SHP77 (cell line): Measurements from ENCODE around the gene OR4D2.
A peak's percentile ranks its signal among the peaks of the same experiment; 100 is the strongest.

Experiments used
- DNase-seq, 2 experiments: peaks; one replicate each; lab custom pipeline; 2025; lab: John Stamatoyannopoulos, UW

OR4D2 gene

DNA sequence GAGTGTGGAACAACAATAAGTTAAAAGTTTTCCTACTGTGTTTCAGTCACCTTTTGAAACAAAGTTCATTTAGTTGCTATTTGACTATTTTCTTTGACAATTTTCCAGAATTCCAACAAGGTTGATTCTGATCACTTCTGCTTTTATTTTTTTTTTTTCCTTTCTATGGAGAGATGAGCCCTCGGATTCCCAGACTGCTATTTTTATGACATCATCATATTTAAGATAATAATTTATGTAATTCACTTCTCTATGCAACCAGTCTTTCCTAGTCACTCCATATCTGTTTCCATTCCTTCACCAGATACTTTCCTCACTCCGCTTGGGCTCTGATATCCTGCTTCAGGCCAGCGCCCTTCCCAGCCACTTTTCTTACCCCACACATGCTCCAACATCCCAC, 8.1 kb downstream of the OR4D2 start:
- DNase-seq: no peak

GRCh38 chr17:58176200-58176599, 9.4 kb downstream of the OR4D2 start:
- DNase-seq: no peak

- DNase-seq: no peak
Measured at GRCh38 chr17:58181796-58182195, 15.0 kb downstream of the OR4D2 start.

- DNase-seq: no peak
Measured at GRCh38 chr17:58183514-58183913, 16.7 kb downstream of the OR4D2 start.

DNA sequence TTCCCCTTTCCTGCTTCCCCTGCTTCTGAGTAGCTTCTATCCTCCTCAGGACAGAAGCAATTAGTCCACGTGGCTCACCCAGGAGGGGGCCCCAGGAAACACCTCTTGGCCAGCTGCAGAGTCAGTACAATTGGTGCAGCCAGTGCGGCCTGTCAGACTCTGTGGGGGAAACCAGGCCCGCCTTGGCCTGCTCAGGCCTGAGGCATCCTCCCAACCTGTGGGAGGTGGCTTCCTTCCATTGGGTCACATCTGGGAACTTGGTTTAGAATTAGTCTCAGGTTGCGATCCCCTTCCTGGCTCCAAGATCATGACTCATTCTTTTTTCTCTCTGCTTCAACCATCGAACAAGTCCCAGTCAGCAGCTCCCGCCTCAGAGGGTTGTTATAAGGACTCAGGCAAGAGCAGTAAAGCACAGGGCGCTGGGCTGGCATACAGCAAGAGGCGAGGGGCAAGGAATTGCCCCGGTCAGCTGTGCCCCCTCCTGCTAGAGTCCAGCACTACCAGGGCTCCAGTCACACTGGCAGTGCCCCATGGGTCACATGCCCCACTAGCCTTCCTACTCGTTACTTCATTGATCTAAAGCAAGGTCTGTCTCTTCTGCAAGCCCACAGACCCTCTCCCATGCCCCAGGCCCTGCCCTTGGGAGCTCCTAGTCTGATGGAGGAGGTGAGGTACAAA, 17.7 kb downstream of the OR4D2 start:
- DNase-seq: no peak

DNA sequence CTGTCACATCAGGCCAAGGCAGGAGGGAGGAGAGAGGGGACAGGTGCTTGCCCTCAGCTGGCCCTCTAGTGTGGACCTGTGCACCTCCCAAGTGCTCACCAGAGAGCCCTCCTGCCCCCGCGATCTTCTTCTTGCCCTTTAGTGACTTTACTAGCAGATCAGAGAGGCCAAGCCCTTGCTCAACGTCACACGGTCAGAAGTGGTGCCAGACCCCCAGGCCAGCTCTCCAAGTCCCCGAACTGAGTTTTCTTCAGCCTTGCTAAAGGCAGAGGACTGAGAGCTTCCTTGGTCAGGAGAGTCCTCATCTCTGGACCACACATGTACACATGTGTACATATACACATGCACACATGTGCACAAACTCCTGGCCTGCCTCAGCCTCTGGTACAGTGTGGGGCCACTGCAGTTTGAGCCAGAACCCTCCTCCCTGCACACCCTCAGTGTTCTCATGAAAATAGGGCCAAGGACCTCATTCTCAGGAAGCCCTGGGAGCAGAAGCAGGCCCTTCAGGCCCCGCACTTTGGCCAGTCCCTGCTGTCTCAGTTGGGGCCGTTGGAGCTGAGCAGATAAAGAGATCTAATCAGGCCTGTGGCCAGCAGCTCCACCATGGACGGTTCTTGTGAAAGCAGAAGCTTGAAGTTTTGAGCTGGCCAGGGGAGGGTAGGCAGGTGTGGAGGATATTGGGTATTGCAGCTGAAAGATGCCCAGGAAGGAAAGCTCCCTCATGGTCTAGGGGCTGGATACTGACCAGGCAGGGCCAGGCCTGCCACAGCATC, 18.4 kb downstream of the OR4D2 start:
- no peak for DNase-seq

- no peak for DNase-seq
Measured at GRCh38 chr17:58186591-58186990, 19.8 kb downstream of the OR4D2 start.

- DNase-seq: no peak
Measured at GRCh38 chr17:58187063-58187462, 20.3 kb downstream of the OR4D2 start.

GRCh38 chr17:58187675-58188074, 20.9 kb downstream of the OR4D2 start:
- DNase-seq: no peak

- DNase-seq: no peak
Measured at GRCh38 chr17:58189436-58190146, 22.8 kb downstream of the OR4D2 start.

DNA sequence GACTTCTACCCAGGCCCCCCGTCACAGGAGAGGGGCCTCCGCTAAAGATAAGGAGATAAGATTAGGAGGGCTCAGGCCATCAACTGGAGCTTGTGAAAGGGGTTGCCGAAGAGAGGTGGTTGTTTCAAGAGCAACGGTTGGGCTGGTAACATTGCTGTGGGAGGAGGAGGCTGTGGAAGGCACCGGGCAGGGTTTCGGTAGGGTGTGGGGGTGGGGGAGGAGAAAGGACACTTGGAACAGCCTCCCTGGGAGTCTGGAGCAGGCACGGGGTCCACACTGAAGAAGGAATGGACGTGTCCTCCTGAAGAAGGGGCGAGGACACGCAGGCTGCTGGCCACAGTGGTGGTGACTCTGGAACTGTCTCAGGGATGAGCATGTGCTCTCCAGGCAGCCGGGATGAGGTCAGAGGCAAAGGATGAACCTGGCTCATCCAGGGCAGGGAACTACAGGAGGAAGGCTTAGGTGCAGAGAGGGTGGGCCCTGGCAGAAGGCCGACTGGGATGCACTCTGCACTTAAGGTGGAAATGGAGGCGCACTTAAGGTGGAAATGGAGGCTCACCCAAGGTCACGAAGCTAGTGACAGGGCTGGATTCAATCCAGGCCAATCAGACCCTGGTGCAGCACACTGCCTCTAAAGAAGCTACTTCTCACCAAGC, 24.6 kb downstream of the OR4D2 start:
- DNase-seq: no peak

GRCh38 chr17:58192612-58193011, 25.8 kb downstream of the OR4D2 start, which contains the start of gene EPX:
TSS of gene EPX (plus strand) at chr17:58192726. CDS start at chr17:58192847, 121 bp downstream.
- DNase-seq: no peak

GRCh38 chr17:58193641-58194255, 27.0 kb downstream of the OR4D2 start:
- DNase-seq: no peak

GRCh38 chr17:58195518-58196123, 28.8 kb downstream of the OR4D2 start:
- DNase-seq: no peak

DNA sequence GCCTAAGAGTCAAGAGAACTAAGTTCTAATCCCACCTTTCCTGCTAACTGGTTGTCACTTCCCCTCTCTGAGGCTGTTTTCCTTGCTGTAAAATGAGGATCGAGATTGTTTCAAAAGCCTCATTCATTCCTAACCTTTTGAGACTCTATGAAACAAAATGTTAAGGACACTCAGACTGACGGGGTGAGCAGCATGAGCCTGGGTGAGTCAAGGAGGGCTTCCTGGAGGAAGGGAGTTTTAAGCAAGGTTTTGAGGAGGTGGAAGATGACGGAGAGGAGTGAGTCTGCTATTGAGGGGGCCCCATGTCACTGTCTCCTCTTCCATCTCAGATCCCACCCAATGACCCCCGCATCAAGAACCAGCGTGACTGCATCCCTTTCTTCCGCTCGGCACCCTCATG, 29.8 kb downstream of the OR4D2 start:
- DNase-seq: no peak

- peak; percentile 34 to 42 for DNase-seq
Measured at GRCh38 chr17:58200024-58200633, 33.3 kb downstream of the OR4D2 start.

DNA sequence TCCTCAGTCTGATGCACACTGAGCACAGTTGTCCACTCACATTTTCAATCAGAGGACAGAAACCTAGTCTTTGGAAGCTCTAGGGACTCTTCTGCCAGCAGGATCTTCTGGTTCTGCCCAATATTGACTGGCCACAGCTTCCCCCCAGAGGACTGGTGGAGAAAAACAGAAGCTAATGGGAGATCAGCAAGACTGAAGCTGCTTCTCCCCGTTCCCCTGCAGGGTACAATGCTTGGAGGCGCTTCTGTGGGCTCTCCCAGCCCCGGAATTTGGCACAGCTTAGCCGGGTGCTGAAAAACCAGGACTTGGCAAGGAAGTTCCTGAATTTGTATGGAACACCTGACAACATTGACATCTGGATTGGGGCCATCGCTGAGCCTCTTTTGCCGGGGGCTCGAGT, 36.1 kb downstream of the OR4D2 start:
- DNase-seq: no peak

GRCh38 chr17:58204796-58205195, 38.0 kb downstream of the OR4D2 start:
- no peak for DNase-seq

- DNase-seq: no peak
Measured at GRCh38 chr17:58205936-58206335, 39.2 kb downstream of the OR4D2 start.

GRCh38 chr17:58207451-58207850, 40.7 kb downstream of the OR4D2 start:
- no peak for DNase-seq

GRCh38 chr17:58208344-58208743, 41.6 kb downstream of the OR4D2 start:
- DNase-seq: no peak
